ENCODE measurements around the gene TMEM242.

GRCh38 chr6:157282284-157282683, 41.0 kb downstream of the TMEM242 start:
- no peak for TF ChIP-seq EZH2 (IDR thresholded peaks at IDR 0.05; ENCODE audit: borderline replicate concordance, low read length)
- TF ChIP-seq CTCF (conservative IDR thresholded peaks at IDR 0.05 in 1 of 2, IDR thresholded peaks at IDR 0.05 in 1 of 2; ENCODE audit: extremely low read depth in 1 of 2, insufficient read depth in 1 of 2, low read depth in 1 of 2, low read length in 2 of 2) = no peak
